GM21528 (cell line): ENCODE measurements around the gene AGA.

ENCODE experiments used
- ATAC-seq: cut with Tn5 transposase; IDR thresholded peaks from one replicate; pipeline ENCODE4 v1.9.1; 2021; ENCODE audit warnings: mild to moderate bottlenecking, moderate library complexity; ENCODE audit not compliant: unreplicated experiment, low FRiP score

AGA gene

DNA sequence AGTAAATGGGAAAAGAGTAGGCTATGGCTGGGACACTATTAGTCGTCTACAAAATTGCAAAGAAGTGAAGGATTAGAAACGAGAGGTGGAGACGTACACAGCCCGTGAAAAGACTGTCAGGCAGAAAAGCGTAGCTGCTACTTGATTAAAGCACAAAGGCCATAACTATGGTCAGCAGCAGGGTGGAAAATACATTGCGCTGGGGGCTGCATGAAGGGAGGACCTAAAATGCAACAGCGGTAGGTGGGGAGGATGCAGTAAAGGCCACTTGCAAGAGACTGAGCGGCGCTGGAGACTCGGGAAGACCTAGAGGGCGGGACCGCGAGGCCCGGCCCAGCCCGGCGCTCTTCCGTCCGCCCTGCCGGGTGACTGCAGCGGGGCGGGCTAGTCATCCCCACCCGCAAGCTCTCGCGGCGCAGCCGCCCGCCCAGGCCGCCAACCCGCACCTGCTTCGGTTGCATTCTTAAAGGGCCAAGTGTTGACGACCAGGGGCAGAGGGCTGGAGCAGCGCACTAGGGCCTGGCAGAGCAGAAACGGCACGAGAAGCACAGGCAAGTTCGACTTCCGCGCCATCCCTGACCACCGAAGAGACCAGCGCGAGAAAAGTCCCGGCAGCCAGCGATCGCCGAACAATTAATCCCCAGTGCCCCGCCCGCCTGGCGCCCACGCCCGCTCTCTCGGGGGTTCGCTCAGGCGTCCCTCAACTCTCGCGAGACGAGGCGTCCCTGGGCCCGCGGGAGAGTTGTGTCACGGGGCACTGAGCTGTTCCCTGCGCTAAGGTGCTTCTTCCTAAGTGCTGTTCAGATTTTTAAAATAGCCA is at the start of gene AGA:
AGA (minus strand) TSS at position 635 of the 820 bp plus-strand sequence; CDS start at position 573, 62 bp downstream.
- ATAC-seq = peak; percentile 91

DNA sequence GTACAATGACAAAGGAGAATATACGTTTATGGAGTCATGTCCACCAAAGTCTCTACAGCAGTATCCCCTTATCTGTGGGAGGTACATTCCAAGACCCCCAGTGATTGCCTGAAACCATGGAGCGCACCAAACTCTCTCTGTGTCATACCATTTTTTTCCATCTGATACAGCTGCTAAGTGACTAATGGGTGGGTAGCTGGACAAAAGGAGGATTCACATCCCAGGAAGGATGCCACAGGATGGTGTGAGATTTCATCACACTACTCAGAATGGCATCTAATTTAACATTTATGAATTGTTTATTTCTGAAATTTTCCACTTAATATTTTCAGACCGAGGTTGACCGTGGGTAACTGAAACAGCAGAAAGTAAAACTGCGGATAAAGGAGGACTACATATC is 49.8 kb upstream of the AGA start:
- no peak for ATAC-seq

DNA sequence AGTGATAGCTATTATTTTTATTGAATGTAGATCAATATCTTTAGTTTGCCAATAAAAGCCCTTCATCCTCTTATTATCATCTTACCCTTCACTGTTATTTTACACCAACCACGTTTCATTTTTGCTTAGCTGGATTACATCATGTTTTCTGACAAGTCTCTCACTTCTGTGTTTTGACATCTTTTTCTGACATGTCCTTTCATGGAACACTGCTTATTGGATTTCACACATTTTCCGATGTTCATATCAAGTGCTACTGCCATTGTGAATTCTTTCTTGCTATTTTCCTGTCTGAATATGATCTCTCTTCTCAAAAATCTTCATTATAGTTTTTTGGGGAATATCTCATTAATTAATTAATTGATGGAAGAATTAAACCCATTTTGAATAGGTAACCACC is 48.5 kb upstream of the AGA start:
- no peak for ATAC-seq

DNA sequence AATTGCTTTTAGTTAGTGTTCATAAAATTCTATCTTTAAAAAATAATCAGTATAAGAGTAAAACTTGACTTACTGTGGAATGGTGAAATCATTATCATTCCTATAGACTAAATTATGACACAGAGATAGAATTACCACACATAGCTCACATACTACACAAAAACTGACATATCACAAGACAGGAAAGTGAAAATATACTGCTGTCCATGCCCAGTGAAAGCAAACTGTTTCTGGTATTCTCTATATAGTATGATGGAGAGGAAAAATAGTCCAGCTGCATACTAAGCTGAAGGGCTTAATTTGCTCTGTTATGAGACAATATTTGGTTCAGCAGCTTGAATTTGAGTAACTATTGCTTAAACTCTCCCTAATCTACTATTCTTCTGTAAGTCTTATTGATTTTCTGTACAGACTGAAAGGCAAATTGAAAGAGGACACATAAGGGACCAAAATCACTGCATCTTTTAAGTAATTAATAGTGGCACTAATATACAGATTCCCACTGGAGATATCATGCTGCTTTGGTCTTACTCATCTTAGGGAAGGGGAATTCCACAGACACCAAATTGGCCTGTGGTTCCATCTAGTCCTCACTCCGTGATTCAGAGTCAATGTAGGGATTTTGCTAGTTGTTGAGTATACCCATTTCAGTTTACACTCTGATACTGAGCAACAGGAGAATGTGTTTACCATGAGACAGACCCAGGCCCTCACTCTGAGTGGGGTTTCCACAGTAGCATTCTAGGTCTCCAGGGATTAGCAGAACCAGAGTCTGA is 47.4 kb upstream of the AGA start:
- no peak for ATAC-seq

DNA sequence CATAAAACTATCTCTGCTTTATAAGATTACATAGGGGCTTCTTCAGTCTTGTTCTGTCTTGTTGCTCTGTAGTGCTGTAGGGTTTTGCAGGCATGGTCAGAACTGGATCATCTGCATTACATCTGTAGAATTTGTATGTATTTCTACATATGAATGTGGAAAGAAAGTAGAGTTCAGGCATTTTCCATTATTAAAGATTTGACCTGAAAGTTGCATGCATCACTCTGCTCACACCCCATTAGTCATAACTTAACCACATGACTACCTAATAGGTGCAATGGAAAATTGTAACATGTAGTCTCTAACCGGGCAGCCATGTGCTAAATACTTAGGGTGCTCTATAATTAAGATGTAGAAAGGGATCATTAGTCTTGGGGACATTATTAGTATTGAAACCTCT is 45.7 kb upstream of the AGA start:
- ATAC-seq = no peak

DNA sequence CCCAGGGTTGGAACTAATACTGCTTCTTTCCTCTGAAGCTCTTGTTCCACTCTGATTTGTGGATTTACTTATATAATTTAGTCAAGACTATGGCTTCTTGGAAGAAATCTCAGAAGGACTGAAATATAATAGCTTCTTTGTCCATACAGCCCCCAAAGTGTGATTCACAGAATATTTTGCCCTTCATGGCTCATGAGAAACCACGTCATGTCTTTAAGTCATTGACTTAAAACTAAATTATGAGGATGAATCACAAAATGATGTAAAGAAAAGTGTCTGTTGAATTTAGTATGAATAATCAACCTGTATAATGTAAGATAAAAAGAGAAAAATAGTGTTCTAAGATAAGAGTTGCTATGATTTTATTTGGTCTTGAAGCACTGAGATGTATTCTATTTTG is 43.3 kb upstream of the AGA start:
- ATAC-seq = no peak

DNA sequence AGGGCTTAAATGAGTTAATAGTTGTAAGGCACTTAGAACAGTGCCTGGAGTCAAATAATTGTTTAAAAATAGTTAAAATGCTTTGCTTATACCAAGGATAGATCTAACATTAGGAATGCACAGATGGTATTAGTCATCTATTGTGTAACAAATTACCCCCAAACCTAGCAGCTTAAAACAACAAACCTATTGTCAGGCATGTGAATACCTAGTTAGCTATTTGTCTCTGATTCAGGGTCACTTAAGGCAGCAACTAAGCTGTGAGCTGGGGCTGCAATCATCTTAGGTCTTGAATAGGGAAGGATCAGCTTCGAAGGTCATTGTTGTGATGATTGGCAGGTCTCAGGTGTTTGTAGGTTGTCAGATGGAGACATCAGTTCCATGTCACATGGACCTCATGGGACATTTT is 42.4 kb upstream of the AGA start:
- ATAC-seq = no peak

DNA sequence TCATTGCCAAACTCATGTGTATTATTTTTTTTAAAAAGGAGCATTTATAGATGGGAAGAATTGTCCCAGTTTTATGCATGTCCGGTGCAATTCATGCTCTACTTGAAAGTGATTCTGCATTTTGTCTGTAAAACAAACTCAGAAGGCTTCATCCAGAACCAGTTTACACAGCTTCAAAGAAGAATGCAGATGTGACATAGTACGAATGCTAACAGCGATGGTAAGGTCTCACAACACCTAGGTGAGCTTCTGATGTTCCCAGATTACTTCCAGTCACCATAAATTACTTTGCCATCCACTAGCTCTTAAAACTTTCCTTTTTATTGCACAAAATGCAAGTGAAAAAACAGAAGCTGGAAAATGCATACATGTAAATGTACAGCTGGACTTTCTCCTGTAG is 41.5 kb upstream of the AGA start:
- no peak for ATAC-seq

DNA sequence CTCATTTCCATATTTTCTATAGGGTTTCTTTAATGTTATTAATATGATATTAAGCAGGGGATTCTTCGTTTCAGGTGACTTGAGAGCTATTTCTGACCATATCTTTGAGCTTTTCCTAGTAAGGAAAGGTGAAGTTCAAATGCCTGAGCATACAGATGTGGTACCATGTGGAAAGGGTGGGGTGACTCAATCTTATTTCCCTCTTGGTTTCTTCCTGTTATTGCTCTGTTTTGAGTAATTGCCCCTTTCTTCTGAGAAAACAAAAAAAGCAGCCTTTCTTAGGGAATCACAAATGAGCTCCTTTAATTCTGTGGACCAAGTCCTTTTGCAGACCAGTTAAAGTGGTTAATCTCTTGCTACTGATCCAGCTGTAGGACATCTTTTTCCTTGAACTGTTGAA is 41.0 kb upstream of the AGA start:
- no peak for ATAC-seq

DNA sequence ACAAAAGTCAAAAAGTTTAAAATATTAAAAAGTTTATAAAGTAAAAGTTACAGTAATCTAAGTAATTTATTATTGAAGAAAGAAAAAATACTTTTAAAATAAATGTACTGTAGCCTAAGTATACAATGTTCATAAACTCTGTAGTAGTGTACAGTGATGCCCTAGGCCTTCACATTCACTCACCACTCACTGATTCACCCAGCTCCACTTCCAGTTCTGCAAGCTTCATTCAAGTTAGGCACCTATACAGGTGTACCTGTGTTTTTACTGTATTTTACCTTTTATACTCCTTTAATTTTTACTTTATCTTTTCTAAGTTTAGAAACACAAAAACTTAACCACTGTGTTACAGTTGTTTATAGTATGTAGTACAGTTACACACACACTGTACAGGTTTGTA is 40.1 kb upstream of the AGA start:
- no peak for ATAC-seq

DNA sequence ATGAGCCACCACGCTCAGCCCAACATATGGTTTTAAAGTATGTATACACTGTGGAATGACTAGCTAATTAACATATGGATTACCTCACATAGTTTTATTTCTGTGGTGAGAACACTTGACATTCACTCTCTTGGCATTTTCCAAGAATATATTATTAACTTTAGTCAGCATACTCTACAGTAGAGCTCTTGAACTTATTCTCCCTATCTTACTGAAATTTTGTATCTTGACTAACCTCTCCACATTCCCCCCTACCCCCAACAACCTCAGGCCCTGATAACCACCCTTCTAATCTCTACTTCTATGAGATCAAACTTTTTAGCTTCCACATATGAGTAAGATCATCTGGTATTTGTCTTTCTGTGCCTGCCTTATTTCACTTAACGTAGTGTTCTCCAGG is 38.6 kb upstream of the AGA start:
- no peak for ATAC-seq

DNA sequence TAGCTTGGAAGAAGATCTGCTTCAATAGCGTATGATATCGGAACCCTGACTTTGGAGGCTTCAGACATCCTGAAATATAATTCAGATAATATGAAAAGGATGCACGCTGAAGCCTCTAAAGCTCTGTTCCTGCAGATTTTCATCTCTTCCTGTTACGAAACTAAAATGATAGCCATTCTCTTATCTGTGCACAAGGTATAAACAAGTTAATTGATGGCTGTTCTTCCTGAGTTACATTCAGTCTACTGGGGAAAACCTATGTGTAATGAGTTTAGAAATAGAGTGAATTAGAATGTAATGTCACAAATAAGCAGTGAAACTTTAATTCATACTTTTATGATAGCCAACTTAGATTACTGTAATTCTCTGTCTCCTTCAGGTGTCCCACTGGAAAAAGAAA is 36.8 kb upstream of the AGA start:
- no peak for ATAC-seq

DNA sequence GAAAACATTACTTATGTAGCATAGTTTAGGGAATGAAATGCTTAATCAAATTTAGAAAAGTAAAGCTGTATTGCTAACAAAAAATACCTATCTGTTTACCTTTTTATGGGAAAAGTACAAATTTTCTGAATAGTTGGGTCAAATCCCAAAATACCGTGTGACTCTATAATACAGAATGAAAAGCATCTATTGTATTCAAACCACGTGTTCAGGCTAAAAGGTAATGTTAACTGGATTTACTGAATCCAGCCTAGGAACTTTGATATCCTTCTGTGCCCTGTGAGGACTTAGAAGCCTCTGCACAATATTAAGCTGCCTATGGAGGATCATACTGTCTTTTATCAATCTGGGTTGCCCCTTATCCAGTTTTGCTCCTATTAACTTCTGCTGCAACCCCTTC is 36.3 kb upstream of the AGA start:
- ATAC-seq = no peak

DNA sequence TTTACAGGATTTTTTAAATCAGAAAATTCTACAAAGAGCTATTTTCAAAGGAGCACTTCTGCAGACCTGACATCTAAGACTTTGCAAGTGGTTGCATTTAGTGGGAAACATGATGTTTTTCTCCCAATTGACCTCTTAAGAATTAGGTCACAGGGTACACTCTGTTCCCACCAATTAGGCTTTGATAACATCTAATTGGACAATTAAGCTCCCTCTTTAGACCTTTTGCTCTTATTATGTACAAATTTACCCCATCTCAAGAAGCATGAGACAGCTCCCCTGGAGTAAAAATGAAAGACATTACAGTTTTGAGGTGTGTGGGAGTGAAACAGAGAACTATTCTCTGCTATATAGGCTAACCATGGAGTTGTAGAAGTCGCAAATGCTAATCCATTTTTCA is 31.8 kb upstream of the AGA start:
- no peak for ATAC-seq

DNA sequence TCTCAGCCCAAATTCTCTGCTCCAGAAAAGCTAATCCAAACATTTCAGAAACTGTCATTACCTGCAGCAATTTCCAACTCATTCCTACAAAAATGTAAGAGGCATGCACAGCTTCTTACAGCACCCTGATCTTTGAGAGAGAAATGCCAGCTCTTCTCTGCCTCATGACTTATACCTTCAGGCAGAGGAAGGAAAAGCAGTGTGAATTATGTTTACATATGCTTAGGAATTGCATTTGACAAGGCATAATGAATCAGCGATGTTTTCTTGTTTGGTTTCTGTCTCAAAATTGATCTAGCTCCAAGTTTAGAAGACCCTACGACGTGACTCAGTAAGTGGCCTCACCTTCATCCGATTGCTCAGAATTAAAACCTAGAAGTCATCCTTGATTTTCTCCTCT is 21.8 kb upstream of the AGA start:
- no peak for ATAC-seq

DNA sequence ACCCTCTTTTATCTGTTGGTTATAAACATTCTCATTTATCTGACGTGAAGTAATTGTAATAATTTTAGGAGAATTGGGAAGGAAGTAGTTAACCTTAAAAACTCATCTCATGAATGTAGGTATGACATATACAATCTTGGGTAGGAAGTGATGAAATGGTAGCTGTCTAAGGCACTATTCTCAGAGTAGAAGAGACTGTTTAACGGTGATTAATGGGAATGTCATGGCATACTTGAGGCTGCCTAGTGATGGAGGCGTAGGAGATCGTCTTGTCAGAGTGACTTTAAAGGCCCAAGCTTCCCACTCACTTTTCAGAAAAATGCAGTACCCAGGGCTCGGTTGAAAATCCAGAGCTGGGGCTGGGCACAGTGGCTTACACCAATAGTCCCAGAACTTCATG is 19.4 kb upstream of the AGA start:
- ATAC-seq = no peak

DNA sequence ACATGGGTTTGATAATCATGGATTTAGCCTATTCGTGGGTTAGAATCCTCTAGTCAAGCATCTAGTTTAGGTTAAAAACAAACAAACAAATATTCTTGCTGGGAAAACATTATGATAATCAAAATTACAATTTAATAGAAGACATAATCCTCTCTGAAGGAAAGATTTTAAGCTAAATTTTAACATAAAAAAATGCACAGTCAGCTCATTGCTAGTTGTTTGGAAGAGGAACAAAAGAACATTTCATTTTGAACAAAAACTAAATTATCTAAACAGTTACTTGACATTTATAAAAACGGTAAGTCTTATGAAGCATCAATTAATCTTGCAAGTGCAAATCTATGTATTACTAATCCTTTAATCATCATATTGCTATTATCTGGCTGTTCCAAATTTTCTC is 18.2 kb upstream of the AGA start:
- ATAC-seq = no peak

DNA sequence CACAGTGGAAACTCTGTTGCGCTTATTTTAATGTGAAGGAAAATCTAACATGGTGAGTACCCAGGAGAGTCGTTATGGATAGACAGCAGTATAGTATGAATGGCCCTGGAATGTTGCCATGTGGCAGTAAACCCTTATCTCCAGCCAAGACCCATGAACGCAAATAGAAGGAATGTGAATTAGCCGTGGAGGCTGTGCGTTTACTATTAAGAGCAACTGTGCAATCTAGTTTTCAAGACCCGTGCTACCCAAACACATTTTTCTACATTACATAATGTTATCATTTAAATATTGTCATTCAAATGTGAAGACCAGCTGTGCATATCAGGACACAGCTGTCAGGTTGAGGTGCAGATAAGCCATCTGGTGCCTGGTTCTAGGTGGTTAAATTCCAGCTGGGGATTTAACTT is 13.3 kb upstream of the AGA start:
- no peak for ATAC-seq

DNA sequence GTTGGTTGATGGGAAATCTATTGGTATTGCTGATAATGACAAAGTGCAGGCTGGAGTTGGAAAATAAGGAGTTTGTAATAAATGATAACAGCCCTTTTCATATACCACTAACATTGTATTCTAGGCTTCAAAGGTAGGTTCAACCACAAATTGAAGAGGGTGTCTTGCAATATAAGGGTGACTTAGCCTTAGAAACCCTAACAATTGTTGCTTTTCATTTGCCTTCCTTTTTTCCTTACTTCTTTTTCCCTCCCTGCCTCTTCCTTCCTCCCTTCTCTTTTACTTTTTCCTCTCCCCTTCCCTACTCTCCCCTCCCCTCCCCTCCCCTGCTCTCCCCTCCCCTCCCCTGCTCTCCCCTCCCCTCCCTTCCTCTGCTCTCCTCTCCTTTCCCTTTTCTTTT is 10.9 kb upstream of the AGA start:
- no peak for ATAC-seq

DNA sequence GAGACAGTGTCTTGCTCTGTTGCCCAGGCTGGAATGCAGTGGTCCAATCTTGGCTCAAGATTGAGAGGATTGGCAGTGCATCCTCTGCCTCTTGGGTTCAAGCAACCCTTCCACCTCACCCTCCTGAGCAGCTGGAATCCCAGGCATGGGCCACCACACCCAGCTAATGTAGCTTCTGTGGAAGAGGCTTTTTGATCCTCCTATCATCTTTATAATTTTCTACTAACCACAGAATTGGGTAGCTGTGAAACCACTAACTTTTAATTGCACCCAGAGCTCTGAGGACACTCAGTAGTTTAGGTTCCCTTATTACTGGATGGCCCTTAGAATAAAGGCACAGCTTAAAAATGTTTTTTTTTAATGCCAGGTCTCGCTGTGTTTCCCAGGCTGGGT is 8.9 kb upstream of the AGA start:
- no peak for ATAC-seq

DNA sequence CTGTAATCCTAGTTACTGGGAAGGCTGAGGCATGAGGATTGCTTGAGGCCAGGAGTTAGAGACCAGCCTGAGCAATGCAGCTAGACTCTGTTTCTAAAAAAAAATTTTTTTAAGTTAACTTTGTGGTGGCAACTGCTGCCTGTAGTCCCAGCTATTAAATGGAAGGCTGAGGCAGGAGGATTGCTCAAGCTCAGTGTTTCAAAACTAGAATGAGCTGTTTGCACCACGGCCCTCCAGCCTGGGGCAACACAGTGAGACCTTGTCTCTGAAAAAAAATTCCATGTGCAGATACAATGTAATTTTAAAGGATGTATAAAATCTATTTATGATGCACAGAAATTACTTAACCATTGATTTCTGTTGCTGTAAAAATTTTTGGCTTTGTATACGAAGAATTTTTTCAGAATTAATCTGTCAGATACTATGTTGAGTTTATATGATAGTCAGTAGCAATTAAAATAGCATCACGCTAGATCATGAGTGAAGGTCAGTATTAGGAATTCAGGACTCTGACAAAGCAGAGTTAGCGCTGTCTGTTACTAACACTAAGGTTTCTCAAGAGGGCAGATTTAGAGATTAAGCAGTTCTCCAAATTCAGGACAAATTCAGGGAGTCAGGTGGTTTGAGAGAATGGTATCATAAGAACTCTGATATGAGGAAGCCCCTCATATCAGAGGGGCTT is 8.3 kb upstream of the AGA start:
- ATAC-seq = no peak

DNA sequence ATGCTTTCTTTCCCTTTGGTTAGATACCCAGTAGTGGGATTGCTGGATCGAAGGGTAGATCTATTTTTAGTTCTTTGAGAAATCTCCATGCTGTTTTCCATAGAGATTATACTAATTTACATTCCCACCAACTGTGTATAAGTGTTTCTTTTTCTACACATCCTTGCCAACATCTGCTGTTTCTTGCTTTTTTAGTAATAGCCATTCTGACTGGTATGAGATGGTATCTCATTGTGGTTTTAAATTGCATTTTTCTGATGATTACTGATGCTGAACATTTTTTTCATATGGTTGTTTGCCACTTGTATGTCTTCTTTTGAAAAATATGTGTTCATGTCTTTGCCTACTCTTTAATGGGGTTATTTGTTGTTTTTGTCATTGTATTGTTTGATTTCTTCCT is 6.6 kb upstream of the AGA start:
- ATAC-seq = no peak
